ENCODE measurements around the gene CYP2C19.
"Not testable (repeated sequence)": the region's sequence is repeated elsewhere in the genome, so short reads cannot be mapped to it uniquely, and the experiment has no call there.

CYP2C19 gene

GRCh38 chr10:94803307-94803706 lies 40.8 kb downstream of the CYP2C19 start:
- no peak for DNase-seq (ENCODE audit: low spot score)
- CTCF ChIA-PET: no interaction called here
- POLR2A ChIA-PET (ENCODE audit: low non-redundant PET): interaction anchor here (0.6 kb wide), 1 partner anchor 18 kb away, joined by 3 read pairs; no protein-coding TSS in a partner anchor
- no peak for TF ChIP-seq CTCF (conservative IDR thresholded peaks at IDR 0.05; ENCODE audit: low read depth)
- H3K27ac ChIP-seq: no peak overlapping the region

GRCh38 chr10:94830025-94830424 lies 67.5 kb downstream of the CYP2C19 start:
- CTCF ChIA-PET; POLR2A ChIA-PET (ENCODE audit: low non-redundant PET); H3K27ac ChIP-seq; DNase-seq (ENCODE audit: low spot score): not testable (repeated sequence)

GRCh38 chr10:94846204-94846603 lies 83.7 kb downstream of the CYP2C19 start:
- DNase-seq (ENCODE audit: low spot score): no peak

GRCh38 chr10:94850766-94851165 lies 88.3 kb downstream of the CYP2C19 start:
- no peak for DNase-seq (ENCODE audit: low spot score)
- POLR2A ChIA-PET (ENCODE audit: low non-redundant PET): no interaction called here
- CTCF ChIA-PET: no interaction called here
- no peak for TF ChIP-seq CTCF (conservative IDR thresholded peaks at IDR 0.05; ENCODE audit: low read depth)
- no peak overlapping the region for H3K27ac ChIP-seq

More at GRCh38 chr10:94846204-94846603, 83.7 kb downstream of the CYP2C19 start:
- no peak for TF ChIP-seq CTCF (conservative IDR thresholded peaks at IDR 0.05; ENCODE audit: low read depth)
- H3K27ac ChIP-seq: no peak overlapping the region
- POLR2A ChIA-PET (ENCODE audit: low non-redundant PET): no interaction called here
- CTCF ChIA-PET: no interaction called here

- no peak for TF ChIP-seq CTCF (conservative IDR thresholded peaks at IDR 0.05; ENCODE audit: low read depth)
- no peak overlapping the region for H3K27ac ChIP-seq
- ChIA-PET POLR2A (ENCODE audit: low non-redundant PET) (no interaction called here), CTCF (no interaction called here)
- no peak for DNase-seq (ENCODE audit: low spot score)
Measured at GRCh38 chr10:94851263-94851662, 88.8 kb downstream of the CYP2C19 start.

- no peak overlapping the region for H3K27ac ChIP-seq
- no peak for DNase-seq (ENCODE audit: low spot score)
- POLR2A ChIA-PET (ENCODE audit: low non-redundant PET): no interaction called here
- TF ChIP-seq CTCF (conservative IDR thresholded peaks at IDR 0.05; ENCODE audit: low read depth): no peak
- CTCF ChIA-PET: no interaction called here
Measured at GRCh38 chr10:94852438-94852837, 90.0 kb downstream of the CYP2C19 start.

GRCh38 chr10:94853065-94853464 lies 90.6 kb downstream of the CYP2C19 start:
- DNase-seq (ENCODE audit: low spot score): no peak
- H3K27ac ChIP-seq: no peak overlapping the region
- TF ChIP-seq CTCF (conservative IDR thresholded peaks at IDR 0.05; ENCODE audit: low read depth): no peak
- ChIA-PET CTCF (no interaction called here), POLR2A (ENCODE audit: low non-redundant PET) (no interaction called here)
